SU-DHL-6 (cell line): ENCODE measurements around the gene TM4SF18.

Source experiments
- CTCF ChIP-seq: fragments of 200-600 bp; sonication (generic); IDR thresholded peaks from one replicate; pipeline ENCODE4 v1.5.1; 2017; ENCODE audit warnings: antibody characterized with exemption, mild to moderate bottlenecking, low read length, moderate library complexity; ENCODE audit not compliant: insufficient read depth, poor library complexity, severe bottlenecking
- EZH2phosphoT487 ChIP-seq: fragments of 200-600 bp; sonication (generic), shearing (Covaris generic); conservative IDR thresholded peaks from 2 replicates; pipeline ENCODE4 v1.6.1; 2018; ENCODE audit warnings: mild to moderate bottlenecking, antibody characterized with exemption, low read length, moderate library complexity, mixed read lengths

GRCh38 chr3:149288655-149289054, 44.8 kb downstream of the TM4SF18 start:
- TF ChIP-seq CTCF (no peak), EZH2phosphoT487 (no peak)
